Activated T-cell treated with anti-CD3 and anti-CD28 coated beads for 48 hours (primary cell): ENCODE results near the gene DARS1.

Source experiments
- DNase-seq: peaks from one replicate; pipeline ENCODE4 v3.0.0-alpha.2; 2020; ENCODE audit warnings: low read depth

The DARS1 gene

GRCh38 chr2:135985018-135985825 lies at the start of gene DARS1:
Gene DARS1 (minus strand): TSS chr2:135985626. CDS start chr2:135985468, 158 bp downstream.
- DNase-seq = peak; percentile 84

DNA sequence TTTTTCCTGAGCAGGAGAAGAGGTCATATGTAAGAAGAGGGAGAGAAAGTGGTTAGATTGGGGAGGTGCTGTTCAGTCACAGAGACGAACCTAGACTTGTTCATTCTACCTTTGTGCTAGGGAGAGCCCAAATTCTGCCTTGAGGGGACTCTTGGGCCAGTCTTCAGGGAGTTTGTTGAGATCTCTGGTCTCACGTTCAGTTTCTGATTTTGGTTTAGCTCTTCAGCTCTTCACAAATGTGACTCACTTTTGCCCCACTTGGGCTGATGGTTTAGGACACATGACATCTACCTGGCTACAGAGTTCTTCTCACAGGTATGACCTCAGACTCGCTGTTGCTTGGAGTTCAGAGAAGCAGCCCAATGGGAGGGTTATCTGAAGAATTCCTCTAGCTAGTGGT lies 49.2 kb upstream of the DARS1 start:
- no peak for DNase-seq

DNA sequence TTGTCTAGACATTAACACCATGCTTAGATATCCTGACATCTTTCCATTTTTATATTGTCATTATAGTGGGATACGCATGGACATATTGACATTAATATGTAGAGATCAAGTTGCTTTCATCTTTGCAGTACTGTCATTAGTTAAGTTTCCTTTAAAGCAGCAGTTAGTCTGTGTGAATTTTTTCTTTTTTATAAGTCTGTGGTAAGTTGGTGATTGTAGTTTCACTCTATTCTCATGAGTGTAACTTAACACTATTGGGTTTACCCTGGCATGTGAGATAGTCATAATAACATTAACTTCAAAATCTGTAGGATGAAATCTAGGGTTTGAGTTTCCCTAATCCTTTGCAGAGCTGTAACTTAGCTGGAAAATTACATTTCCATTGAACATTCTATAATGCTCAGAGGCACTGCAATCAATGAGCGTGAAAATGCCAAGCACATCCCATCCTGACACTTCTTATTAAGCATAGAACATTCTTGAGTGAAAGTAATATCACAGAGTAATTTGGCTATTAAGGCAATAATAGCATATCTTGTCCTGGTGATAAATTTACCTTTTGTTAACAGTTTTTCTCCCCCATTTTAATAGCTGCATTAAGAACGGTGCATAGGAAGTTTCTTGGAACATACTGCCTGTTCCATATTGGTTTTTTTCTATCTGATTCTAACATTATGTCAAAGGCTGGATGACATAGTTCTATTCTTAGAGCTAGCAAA lies 47.5 kb upstream of the DARS1 start:
- no peak for DNase-seq

- no peak for DNase-seq
Measured at GRCh38 chr2:136032192-136032591, 46.8 kb upstream of the DARS1 start.

- no peak for DNase-seq
Measured at GRCh38 chr2:136031711-136032110, 46.3 kb upstream of the DARS1 start.

- DNase-seq = no peak
Measured at GRCh38 chr2:136030406-136030805, 45.0 kb upstream of the DARS1 start.

DNA sequence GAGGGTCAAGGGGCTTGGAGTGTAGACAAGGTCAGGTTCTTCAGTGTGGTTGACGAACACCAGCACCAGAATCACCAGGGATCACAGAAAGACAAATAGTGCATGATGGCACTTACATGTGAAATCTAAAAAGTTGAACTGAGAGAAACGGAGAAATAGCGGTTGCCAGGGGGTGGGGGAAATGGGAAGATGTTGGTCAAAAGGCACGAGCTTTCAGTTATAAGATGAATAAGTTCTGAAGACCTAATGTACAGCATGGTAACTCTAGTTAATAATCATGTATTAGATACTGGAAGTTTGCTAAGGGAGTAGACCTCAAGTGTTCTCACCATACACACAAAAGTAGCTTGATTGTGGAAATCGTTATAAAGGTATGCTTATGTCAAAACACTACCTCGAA lies 43.7 kb upstream of the DARS1 start:
- no peak for DNase-seq

DNA sequence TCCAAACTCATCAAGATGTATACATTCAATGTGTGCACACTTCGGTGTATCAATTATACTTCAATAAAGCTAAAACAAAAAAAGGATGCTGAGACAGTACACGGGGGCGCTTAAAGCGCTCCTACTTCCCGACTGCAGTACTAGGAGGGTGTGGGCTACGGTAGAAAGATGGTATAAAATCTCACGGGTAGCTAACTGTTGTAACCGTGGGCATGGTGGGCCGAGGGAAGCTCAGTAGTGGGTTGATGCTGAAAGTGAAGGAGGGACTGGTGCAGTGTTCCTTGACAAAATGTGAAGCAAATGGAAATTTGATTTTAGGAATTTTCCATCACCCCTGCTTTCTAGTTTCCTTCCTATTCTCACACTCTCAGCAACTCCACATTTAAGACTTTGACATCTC lies 42.6 kb upstream of the DARS1 start:
- no peak for DNase-seq

- DNase-seq = no peak
Measured at GRCh38 chr2:136027112-136027511, 41.7 kb upstream of the DARS1 start.

DNA sequence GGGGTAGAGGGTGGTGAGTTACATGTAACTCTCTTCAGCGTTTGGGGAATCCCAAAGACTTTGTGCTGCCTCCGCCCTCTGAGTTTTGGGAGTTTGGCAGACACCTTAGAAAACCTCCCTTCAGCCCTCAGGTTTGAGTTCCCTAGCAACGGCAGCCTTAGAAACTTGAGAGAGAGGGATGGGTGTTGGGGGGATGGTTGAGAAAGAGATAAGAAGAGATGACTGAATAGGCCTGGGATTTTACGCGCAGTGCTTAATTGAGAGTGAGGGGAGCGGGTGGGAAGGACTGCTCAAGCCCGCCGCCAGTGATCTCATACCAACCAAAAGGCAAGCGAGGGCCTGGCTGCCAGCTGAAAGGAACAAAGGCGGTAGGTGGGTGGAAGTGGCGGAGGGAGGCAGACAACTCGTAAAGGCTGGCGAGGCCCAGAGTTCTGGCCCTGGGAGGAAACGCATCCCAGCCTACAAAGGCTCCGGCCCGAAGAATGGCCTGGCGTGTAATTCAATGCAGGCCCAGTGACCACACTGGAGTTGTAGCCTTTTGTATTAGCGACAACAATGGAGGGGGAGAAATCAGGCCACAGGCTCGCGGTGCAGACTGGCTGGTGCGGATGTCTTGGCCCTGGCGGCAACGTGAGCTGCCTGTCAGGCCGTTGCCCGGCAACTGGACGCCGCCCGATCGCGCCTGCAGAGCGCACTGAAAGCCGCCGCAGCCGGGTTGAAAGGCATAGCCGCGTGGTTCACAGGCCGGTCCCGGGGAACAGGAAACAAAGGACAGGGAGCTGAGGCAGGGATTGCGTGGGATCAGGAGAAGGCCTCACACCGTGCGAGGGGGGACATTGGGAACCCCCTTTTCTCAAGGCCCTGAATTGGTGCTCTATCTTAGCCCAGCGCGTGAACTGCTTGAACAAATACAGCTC lies 39.9 kb upstream of the DARS1 start:
- no peak for DNase-seq

- no peak for DNase-seq
Measured at GRCh38 chr2:136024616-136025015, 39.2 kb upstream of the DARS1 start.

DNA sequence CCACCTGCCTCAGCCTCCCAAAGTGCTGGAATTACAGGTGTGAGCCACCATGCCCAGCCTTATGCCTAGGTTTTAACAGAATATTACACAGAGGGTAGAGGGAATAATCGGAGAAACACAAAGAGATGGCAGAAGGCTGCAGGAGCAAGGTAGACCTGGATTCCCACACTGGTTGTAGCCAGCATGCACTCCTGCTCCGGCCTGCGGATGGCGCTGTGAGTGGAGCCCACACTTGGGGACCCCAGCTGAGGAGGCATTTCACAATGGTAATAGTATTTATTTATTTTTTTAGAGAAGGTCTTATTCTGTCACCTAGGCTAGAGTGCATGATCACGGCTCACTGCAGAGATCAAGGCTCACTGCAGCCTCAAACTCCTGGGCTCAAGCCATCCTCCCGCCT lies 38.8 kb upstream of the DARS1 start:
- DNase-seq = no peak

DNA sequence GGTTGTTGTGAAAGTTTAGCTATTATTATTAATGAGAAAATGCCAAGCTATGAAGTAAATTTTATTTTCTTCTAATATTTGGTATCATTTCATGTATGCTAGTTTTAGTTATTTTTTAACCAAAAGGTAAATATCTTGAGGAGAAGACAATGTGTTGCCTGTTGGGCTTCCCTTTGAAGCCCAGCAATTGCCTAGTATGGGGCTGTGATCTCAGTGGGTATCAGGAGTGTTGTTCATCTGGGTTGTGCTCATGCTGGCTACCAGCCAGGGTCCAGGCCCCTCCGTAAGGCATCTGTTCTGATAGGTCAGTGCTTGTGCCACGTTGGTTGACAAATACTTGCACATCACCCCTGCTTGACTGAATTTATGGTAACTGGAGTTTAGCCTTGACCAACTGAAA lies 38.0 kb upstream of the DARS1 start:
- no peak for DNase-seq

- DNase-seq = no peak
Measured at GRCh38 chr2:136022396-136023146, 37.1 kb upstream of the DARS1 start.

DNA sequence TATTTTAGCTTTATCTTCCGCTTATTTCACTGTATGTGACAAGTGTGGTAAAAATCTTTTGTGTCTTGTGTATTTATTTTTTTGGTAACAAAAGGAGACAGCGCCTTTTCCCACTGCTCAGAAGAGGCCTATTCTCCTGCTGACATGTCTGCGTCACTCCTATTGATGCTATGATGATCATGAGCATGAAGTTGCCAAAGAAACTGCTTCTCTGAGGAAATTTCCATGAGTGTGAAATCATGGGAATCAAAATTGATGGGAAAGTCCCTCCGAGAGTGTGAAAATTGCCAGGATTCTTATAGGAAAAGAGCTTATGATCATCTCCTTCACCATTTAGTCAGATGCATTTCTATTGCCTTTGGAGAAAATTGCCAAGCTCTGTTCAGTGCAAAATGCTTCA lies 36.5 kb upstream of the DARS1 start:
- DNase-seq = no peak

DNA sequence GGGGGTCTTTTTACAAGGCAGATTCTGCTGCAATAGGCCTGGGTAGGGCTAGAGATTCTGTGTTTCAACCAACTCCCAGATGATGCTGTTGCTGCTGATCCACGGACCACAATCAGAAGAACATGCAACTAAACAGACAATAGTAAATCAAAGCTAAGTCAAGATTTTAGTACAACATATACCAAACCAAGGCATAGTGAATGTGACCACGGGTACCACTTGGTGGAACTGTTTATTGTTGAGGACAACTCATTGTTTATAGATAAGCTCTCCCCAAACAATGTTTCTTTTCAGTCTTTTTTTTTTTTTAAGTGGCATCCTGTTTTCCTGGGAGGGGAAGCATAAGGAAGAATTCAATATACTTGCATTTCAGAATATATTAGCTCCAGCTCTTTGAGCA lies 36.0 kb upstream of the DARS1 start:
- no peak for DNase-seq

DNA sequence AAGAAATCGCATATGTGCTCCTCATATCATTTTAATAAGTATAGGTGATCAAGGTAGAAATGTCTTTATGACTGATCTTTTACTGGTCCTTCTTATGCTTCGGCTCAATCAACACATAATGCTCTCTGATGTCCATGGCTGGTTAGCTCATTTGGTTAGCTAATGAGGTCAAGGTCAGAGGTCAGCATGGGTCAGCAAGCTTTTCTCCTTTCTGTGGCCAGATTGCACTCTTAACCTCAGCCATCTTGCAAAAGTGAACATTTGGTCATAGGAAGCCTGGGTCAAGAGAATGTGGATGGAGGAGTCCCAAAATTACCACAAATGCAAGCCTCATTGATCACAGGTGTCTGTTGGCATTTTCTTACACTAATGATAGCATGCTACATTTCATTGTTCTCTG lies 35.4 kb upstream of the DARS1 start:
- DNase-seq = no peak

- no peak for DNase-seq
Measured at GRCh38 chr2:136019825-136020224, 34.4 kb upstream of the DARS1 start.

- DNase-seq = no peak
Measured at GRCh38 chr2:136019306-136019705, 33.9 kb upstream of the DARS1 start.

- no peak for DNase-seq
Measured at GRCh38 chr2:136017786-136018185, 32.4 kb upstream of the DARS1 start.

GRCh38 chr2:136016836-136017235 lies 31.4 kb upstream of the DARS1 start:
- DNase-seq = no peak

DNA sequence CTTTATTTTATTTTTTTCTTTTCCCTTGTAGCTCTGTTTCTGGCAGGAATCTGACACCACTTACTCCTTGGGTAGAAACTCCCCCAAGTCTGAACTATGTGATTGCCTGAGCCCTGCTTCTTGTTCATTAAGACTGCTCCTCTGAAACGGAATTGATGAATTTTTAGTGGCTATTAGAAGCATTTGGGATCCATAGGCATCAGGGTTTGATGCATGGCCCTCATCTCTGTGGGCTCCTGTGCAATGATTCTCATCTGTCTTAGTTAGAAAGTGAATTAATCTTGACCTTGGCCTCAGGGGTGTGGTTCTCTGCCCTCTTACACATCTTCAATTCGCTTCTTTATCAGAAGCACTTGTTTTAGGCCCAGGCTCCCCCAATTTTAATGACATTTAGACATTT lies 31.0 kb upstream of the DARS1 start:
- no peak for DNase-seq
